Smooth muscle cell (in vitro differentiated cells): ENCODE results near the gene C16orf96. TPM values are rescaled to one million over a fixed set of nuclear protein-coding genes. Genes with fewer than 3 reads are reported as not detected.

Experiments used
- DNase-seq: peaks from one replicate; lab custom pipeline; 2025; ENCODE audit not compliant: unreplicated experiment; lab: John Stamatoyannopoulos, UW
- H2AFZ ChIP-seq: fragments of 200-600 bp; sonication (generic); 2 replicates; pipeline ENCODE4 v1.6.0; 2016; ENCODE audit warnings: antibody characterized with exemption, low read depth, mild to moderate bottlenecking
- H3F3A ChIP-seq: fragments of 200-600 bp; sonication (generic); 2 replicates; pipeline ENCODE4 v1.6.0; 2017; ENCODE audit warnings: antibody characterized with exemption, low read depth
- H3K27ac ChIP-seq: fragments of 200-600 bp; sonication (generic); 2 replicates; pipeline ENCODE4 v1.5.1; 2016; ENCODE audit warnings: low read depth, mild to moderate bottlenecking
- H3K27me3 ChIP-seq: fragments of 200-600 bp; sonication (generic); 2 replicates; pipeline ENCODE4 v1.6.1; 2016; ENCODE audit warnings: low read depth, mild to moderate bottlenecking
- H3K36me3 ChIP-seq: fragments of 200-600 bp; sonication (generic); 2 replicates; pipeline ENCODE4 v1.5.1; 2016; ENCODE audit warnings: low read depth
- H3K4me1 ChIP-seq: fragments of 200-600 bp; sonication (generic); 2 replicates; pipeline ENCODE4 v1.5.1; 2016; ENCODE audit warnings: low read depth
- H3K4me2 ChIP-seq: fragments of 200-600 bp; sonication (generic); 2 replicates; pipeline ENCODE4 v1.6.0; 2016; ENCODE audit warnings: mild to moderate bottlenecking
- H3K4me3 ChIP-seq: fragments of 200-600 bp; sonication (generic); 2 replicates; pipeline ENCODE4 v1.5.1; 2016; ENCODE audit warnings: mild to moderate bottlenecking
- H3K79me2 ChIP-seq: fragments of 200-600 bp; sonication (generic); 2 replicates; pipeline ENCODE4 v1.6.0; 2016; ENCODE audit warnings: low read depth, mild to moderate bottlenecking
- H3K9ac ChIP-seq: fragments of 200-600 bp; sonication (generic); 2 replicates; pipeline ENCODE4 v1.6.0; 2016; ENCODE audit warnings: low read depth
- H3K9me3 ChIP-seq: fragments of 200-600 bp; sonication (generic); replicated peaks from 2 replicates; pipeline ENCODE4 v1.5.1; 2016; ENCODE audit warnings: low read depth
- H4K20me1 ChIP-seq: fragments of 200-600 bp; sonication (generic); 2 replicates; pipeline ENCODE4 v1.6.0; 2016; ENCODE audit warnings: low read depth
- whole genome bisulfite sequencing: methylation state at CpG from one replicate; pipeline ENCODE4 v1.1.7; 2016; ENCODE audit warnings: low lambda C conversion rate; 5-methylcytosine and 5-hydroxymethylcytosine counted together
- polyA plus RNA-seq: library from polyadenylated mRNA; unstranded; fragments of >200 nt; fragmentation: Nextera tagmentation; extraction: Ambion mirVana; gene quantifications from 2 replicates; pipeline ENCODE4 v1.2.1, GENCODE V29; 2016
- total RNA-seq: library from RNA; depleted of rRNA; stranded (reverse); fragments of >200 nt; gene quantifications from 2 replicates; pipeline ENCODE4 v1.2.3, GENCODE V29; 2014
- TF ChIP-seq, protein P1 (sequence below): fragments of 200-600 bp; sonication (generic); IDR thresholded peaks from 2 replicates; pipeline ENCODE4 v1.5.1; 2017; ENCODE audit warnings: borderline replicate concordance, mild to moderate bottlenecking, antibody characterized with exemption; ENCODE audit not compliant: insufficient read depth, poor library complexity, severe bottlenecking

The C16orf96 gene
- total and polyA plus RNA-seq, 2 experiments from 2014 or later = 0.09 TPM; not detected in 1

DNA sequence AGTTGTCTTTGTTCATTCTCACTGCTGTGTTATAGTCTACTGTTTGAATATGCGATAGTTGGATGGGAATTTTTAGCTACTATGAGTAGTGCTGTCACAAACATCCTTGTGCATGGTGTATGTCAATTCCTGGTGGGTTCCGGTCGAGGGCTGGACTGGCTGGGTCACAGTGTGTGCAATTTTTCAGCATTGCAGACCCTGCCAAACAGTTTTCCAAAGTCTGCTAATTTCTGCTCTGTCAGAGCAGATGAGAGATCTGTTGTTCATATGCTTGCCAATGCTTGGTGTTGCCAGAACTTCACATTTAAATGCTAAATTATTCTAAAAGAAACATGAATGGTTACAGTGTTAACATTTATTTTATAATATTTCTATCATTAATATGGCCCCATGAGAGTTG lies 3.6 kb upstream of the C16orf96 start:
- Histone ChIP-seq H3K4me3 (no peak overlapping the region), H3K4me1 (no peaks in the 10 kb centered on the region), H3K9ac (no peak overlapping the region), H4K20me1 (no peaks in the 10 kb centered on the region), H3K79me2 (no peaks in the 10 kb centered on the region), H2AFZ (no peak overlapping the region), H3K27ac (no peak overlapping the region), H3F3A (no peaks in the 10 kb centered on the region), H3K36me3 (no peaks in the 10 kb centered on the region), H3K4me2 (no peak overlapping the region), H3K27me3 (no peaks in the 10 kb centered on the region), H3K9me3 (no peaks in the 10 kb centered on the region)
- TF ChIP-seq, protein P1, sequence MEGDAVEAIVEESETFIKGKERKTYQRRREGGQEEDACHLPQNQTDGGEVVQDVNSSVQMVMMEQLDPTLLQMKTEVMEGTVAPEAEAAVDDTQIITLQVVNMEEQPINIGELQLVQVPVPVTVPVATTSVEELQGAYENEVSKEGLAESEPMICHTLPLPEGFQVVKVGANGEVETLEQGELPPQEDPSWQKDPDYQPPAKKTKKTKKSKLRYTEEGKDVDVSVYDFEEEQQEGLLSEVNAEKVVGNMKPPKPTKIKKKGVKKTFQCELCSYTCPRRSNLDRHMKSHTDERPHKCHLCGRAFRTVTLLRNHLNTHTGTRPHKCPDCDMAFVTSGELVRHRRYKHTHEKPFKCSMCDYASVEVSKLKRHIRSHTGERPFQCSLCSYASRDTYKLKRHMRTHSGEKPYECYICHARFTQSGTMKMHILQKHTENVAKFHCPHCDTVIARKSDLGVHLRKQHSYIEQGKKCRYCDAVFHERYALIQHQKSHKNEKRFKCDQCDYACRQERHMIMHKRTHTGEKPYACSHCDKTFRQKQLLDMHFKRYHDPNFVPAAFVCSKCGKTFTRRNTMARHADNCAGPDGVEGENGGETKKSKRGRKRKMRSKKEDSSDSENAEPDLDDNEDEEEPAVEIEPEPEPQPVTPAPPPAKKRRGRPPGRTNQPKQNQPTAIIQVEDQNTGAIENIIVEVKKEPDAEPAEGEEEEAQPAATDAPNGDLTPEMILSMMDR = no peak
- DNase-seq = no peak
- 92% methylated on average over 3 of the region's 3 CpGs for WGBS

DNA sequence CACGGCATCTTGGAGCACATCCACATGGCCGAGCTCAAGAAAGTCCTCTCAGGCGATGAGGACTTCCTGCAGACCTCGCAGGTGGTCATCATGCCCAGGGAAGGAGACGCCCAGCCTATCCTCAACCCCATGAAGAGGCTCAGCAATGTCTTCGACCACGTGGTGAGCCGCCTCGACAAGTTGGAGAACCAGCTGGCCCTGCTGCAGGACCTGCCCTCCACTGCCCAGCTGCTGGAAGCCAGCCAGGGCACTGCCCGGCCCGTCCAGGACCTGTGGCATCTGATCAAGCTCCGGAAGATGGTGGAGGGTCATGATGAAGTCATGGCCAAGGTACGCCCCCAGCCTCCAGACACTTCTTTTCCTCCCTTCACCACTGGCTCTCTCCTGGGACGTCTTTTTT lies 440 bp downstream of the C16orf96 start:
- H3F3A ChIP-seq = no peaks in the 10 kb centered on the region
- TF ChIP-seq, protein P1 = no peak

DNA sequence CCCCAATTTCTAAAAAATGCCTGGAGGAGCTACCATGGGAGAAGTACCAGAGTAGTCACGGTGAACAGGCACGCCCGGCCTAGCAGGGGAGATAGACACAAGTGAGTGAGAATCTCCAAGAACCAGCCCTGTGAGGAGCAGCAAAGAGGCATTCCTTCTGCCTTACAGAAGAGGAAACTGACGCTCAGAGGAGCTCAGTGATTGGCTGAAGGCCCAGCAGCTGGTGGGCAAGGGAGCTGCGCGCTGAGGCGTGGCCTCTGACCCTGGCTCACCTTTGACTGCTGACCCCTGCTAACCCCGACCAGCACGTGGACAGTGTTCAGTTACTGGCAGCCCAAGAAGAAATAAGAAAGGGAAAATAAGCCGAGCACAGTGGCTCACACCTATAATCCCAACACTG lies 1.8 kb downstream of the C16orf96 start:
- Histone ChIP-seq H3K27ac (no peak overlapping the region), H3K4me3 (no peak overlapping the region), H3K9ac (no peak overlapping the region), H4K20me1 (no peaks in the 10 kb centered on the region), H3F3A (no peaks in the 10 kb centered on the region), H3K9me3 (no peaks in the 10 kb centered on the region), H3K36me3 (no peaks in the 10 kb centered on the region), H3K27me3 (no peaks in the 10 kb centered on the region), H3K4me2 (no peak overlapping the region), H3K4me1 (no peaks in the 10 kb centered on the region), H2AFZ (no peak overlapping the region), H3K79me2 (no peaks in the 10 kb centered on the region)
- no peak for DNase-seq
- TF ChIP-seq, protein P1 = no peak
- WGBS = 92% methylated on average over 10 of the region's 10 CpGs

More for the DNA sequence above, 440 bp downstream of the C16orf96 start:
- Histone ChIP-seq H3K9me3 (no peaks in the 10 kb centered on the region), H3K79me2 (no peaks in the 10 kb centered on the region), H3K27me3 (no peaks in the 10 kb centered on the region), H3K4me3 (no peak overlapping the region), H3K4me2 (no peak overlapping the region), H3K9ac (no peak overlapping the region), H3K27ac (no peak overlapping the region), H2AFZ (no peak overlapping the region), H3K4me1 (no peaks in the 10 kb centered on the region), H4K20me1 (no peaks in the 10 kb centered on the region), H3K36me3 (no peaks in the 10 kb centered on the region)
- WGBS = 94% methylated on average over 14 of the region's 14 CpGs
- DNase-seq = no peak

DNA sequence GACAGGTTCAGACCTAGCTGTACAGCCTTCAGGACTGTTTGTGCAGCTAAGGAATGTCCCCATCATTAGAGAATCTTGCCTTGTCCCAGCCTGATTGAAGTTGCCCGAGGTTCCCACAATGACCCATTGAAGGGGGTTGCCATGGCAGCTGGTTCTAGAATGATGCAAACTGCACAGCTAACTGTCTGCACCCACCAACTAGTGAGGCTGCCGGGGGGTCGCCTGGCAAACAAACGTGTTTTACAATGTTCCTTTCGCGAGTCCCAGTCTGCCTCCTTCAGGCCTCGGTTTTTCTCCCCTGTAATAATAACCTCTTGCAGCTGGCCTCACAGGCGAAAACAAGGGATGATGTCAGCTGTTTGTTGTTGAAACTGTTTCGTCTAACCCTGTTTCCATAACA lies 5.5 kb downstream of the C16orf96 start:
- Histone ChIP-seq H4K20me1 (no peaks in the 10 kb centered on the region), H3F3A (no peaks in the 10 kb centered on the region), H3K36me3 (no peaks in the 10 kb centered on the region), H3K4me3 (no peak overlapping the region), H2AFZ (no peak overlapping the region), H3K27ac (no peak overlapping the region), H3K79me2 (no peaks in the 10 kb centered on the region), H3K4me1 (no peaks in the 10 kb centered on the region), H3K4me2 (no peak overlapping the region), H3K27me3 (no peaks in the 10 kb centered on the region), H3K9ac (no peak overlapping the region), H3K9me3 (no peaks in the 10 kb centered on the region)
- 67% methylated on average over 9 of the region's 9 CpGs for WGBS
- DNase-seq = no peak
- TF ChIP-seq, protein P1 = no peak
